IMR-90 (cell line): ENCODE results near the gene TDRD5. TPM values are rescaled to one million over a fixed set of nuclear protein-coding genes. Genes with fewer than 3 reads are reported as not detected.

Experiments
- ATAC-seq: fragments of 200-7000 bp; cut with Tn5 transposase; 2 replicates; pipeline ENCODE4 v1.9.1; 2020; ENCODE audit warnings: low read depth, mild to moderate bottlenecking, moderate library complexity
- BruUV-seq: library from RNA; stranded (reverse); fragments of 400-500 nt; replicated peaks from 2 replicates; lab custom pipeline; 2021; lab: Mats Ljungman, UMichigan
- CTCF ChIA-PET: fragments of 300-600 bp; formaldehyde crosslinking; extraction: SDS; loops from one replicate; lab custom pipeline; 2021; ENCODE audit warnings: antibody characterized with exemption; lab: Yijun Ruan, JAX
- POLR2A ChIA-PET: fragments of 300-600 bp; sonication (Branson Sonifier 250); formaldehyde crosslinking; loops from one replicate; lab custom pipeline; 2022; ENCODE audit warnings: antibody characterized with exemption; ENCODE audit not compliant: unreplicated experiment; lab: Charles Lee
- DNase-seq: peaks from one replicate; pipeline ENCODE4 v3.0.0; 2013
- H2AFZ ChIP-seq: replicated peaks from 2 replicates; pipeline ENCODE3; 2013; ENCODE audit warnings: low read length, mild to moderate bottlenecking; ENCODE audit not compliant: poor library complexity
- H2AK5ac ChIP-seq: 2 replicates; pipeline ENCODE4 v1.6.1; 2013; ENCODE audit warnings: low read depth, low read length, inconsistent platforms
- H2AK9ac ChIP-seq: replicated peaks from 2 replicates; pipeline ENCODE3; 2013; ENCODE audit warnings: mild to moderate bottlenecking, low read depth, low read length, moderate library complexity; ENCODE audit not compliant: poor library complexity
- H2BK120ac ChIP-seq: 2 replicates; pipeline ENCODE4 v1.6.1; 2013; ENCODE audit warnings: low read depth, low read length, inconsistent platforms
- H2BK15ac ChIP-seq: 3 replicates; pipeline ENCODE4 v1.6.1; 2013; ENCODE audit warnings: low read depth, low read length, inconsistent platforms
- H2BK20ac ChIP-seq: 2 replicates; pipeline ENCODE4 v1.6.1; 2013; ENCODE audit warnings: low read depth, mild to moderate bottlenecking, inconsistent platforms, low read length, moderate library complexity
- H2BK5ac ChIP-seq: 2 replicates; pipeline ENCODE4 v1.6.1; 2013; ENCODE audit warnings: mild to moderate bottlenecking, low read depth, low read length, inconsistent platforms; ENCODE audit not compliant: poor library complexity, severe bottlenecking
- H3K14ac ChIP-seq: replicated peaks from 2 replicates; pipeline ENCODE4 v1.6.1; 2013; ENCODE audit warnings: low read depth, low read length, inconsistent platforms
- H3K18ac ChIP-seq: 2 replicates; pipeline ENCODE4 v1.6.1; 2013; ENCODE audit warnings: low read depth, low read length, control low read depth
- H3K23ac ChIP-seq: 2 replicates; pipeline ENCODE4 v1.6.1; 2013; ENCODE audit warnings: low read depth, low read length, inconsistent platforms
- H3K27ac ChIP-seq: 2 replicates; pipeline ENCODE4 v1.5.1; 2013; ENCODE audit warnings: mild to moderate bottlenecking, control low read depth, low read length; ENCODE audit not compliant: insufficient read depth
- H3K27me3 ChIP-seq: 2 replicates; pipeline ENCODE4 v1.6.1; 2013; ENCODE audit warnings: low read length; ENCODE audit not compliant: control insufficient read depth, insufficient read depth
- H3K36me3 ChIP-seq: 2 replicates; pipeline ENCODE4 v1.6.1; 2013; ENCODE audit warnings: low read length, mixed read lengths; ENCODE audit not compliant: control insufficient read depth, insufficient read depth
- H3K4ac ChIP-seq: 2 replicates; pipeline ENCODE4 v1.6.1; 2013; ENCODE audit warnings: low read depth, low read length, inconsistent platforms
- H3K4me1 ChIP-seq: 2 replicates; pipeline ENCODE4 v1.6.1; 2013; ENCODE audit warnings: low read length, mixed read lengths; ENCODE audit not compliant: control insufficient read depth, insufficient read depth
- H3K4me2 ChIP-seq: 2 replicates; pipeline ENCODE4 v1.6.1; 2013; ENCODE audit warnings: low read depth, mild to moderate bottlenecking, control low read depth, low read length, moderate library complexity
- H3K4me3 ChIP-seq: 2 replicates; pipeline ENCODE4 v1.5.1; 2013; ENCODE audit warnings: low read depth, mild to moderate bottlenecking, control low read depth, low read length, moderate library complexity; ENCODE audit not compliant: insufficient read depth
- H3K56ac ChIP-seq: 2 replicates; pipeline ENCODE4 v1.6.1; 2013; ENCODE audit warnings: low read length, inconsistent platforms; ENCODE audit not compliant: insufficient read depth; ENCODE audit errors: extremely low read depth
- H3K79me1 ChIP-seq, 2 experiments: 2 replicates each; pipeline ENCODE4 v1.6.1; 2013; ENCODE audit warnings: low read length in 2 of 2, inconsistent platforms in 1 of 2, low read depth in 1 of 2
- H3K9ac ChIP-seq: 2 replicates; pipeline ENCODE4 v1.6.1; 2013; ENCODE audit warnings: low read depth, low read length, control low read depth
- H3K9me1 ChIP-seq: 2 replicates; pipeline ENCODE4 v1.6.1; 2013; ENCODE audit warnings: low read length, inconsistent platforms; ENCODE audit not compliant: insufficient read depth
- H3K9me3 ChIP-seq: 2 replicates; pipeline ENCODE4 v1.6.1; 2013; ENCODE audit warnings: low read length; ENCODE audit not compliant: control insufficient read depth, insufficient read depth
- H4K20me1 ChIP-seq: 2 replicates; pipeline ENCODE4 v1.6.1; 2013; ENCODE audit warnings: low read length, inconsistent platforms; ENCODE audit not compliant: insufficient read depth
- H4K5ac ChIP-seq: 2 replicates; pipeline ENCODE4 v1.6.1; 2013; ENCODE audit warnings: mild to moderate bottlenecking, low read depth, low read length, control low read depth
- H4K8ac ChIP-seq, 2 experiments: 2 replicates each; pipeline ENCODE4 v1.6.1; 2013; ENCODE audit warnings: low read depth in 2 of 2, low read length in 2 of 2, control low read depth in 1 of 2, inconsistent platforms in 1 of 2
- H4K91ac ChIP-seq: 2 replicates; pipeline ENCODE4 v1.6.1; 2013; ENCODE audit warnings: low read depth, low read length, inconsistent platforms; ENCODE audit not compliant: insufficient read depth
- BHLHE40 ChIP-seq: fragments of 150-350 bp; IDR thresholded peaks from 2 replicates; pipeline ENCODE4 v1.6.1; 2016; ENCODE audit warnings: mild to moderate bottlenecking, low read depth, low read length
- WGBS, 2 experiments: methylation state at CpG; one replicate each; pipeline versions ENCODE4 v1.1.5 to v1.1.7; 2013; ENCODE audit warnings: missing lambda C conversion rate in 2 of 2; ENCODE audit not compliant: insufficient read length in 1 of 2; ENCODE audit errors: extremely low coverage in 2 of 2; 5-methylcytosine and 5-hydroxymethylcytosine counted together
- dilution Hi-C: fragments of 300-500 bp; cut with HindIII; formaldehyde crosslinking; loops from one replicate; pipeline ENCODE4 v1.14.3; 2018; ENCODE audit warnings: low sequenced_read_pairs; ENCODE audit not compliant: unreplicated experiment
- in situ Hi-C: fragments of 300-500 bp; cut with MboI; formaldehyde crosslinking; loops from 3 replicates; pipeline ENCODE4 v1.14.3; 2019; ENCODE audit warnings: low sequenced_read_pairs, inconsistent platforms, mixed read lengths
- intact Hi-C: fragments of 100-400 bp; cut with micrococcal nuclease; formaldehyde crosslinking; loops from 2 replicates; pipeline ENCODE4 v1.10.0; 2022
- microRNA-seq, 2 experiments: library from miRNA; stranded (forward) in 1 of 2; unstranded in 1 of 2; fragments of 10-50 nt in 1 of 2; fragments of <30 nt in 1 of 2; gene quantifications in 1 of 2; microRNA quantifications in 1 of 2; one replicate each; pipeline versions ENCODE3 to v1.1.0; 2013 to 2020; ENCODE audit not compliant: insufficient read depth in 1 of 2, insufficient read length in 1 of 2, unreplicated experiment in 1 of 2
- polyA plus RNA-seq, 3 experiments: library from polyadenylated mRNA; depleted of rRNA; stranded (reverse); fragments of >200 nt; gene quantifications; 2 replicates each; pipeline ENCODE4 v1.2.3, GENCODE V29; 2012; ENCODE audit warnings: low replicate concordance in 1 of 3
- small RNA-seq, 5 experiments: library from RNA; depleted of rRNA; stranded (forward); fragments of <200 nt; gene quantifications; one replicate each; pipeline ENCODE3, GENCODE V24; 2012
- total RNA-seq: library from RNA; depleted of rRNA; stranded (reverse); fragments of >200 nt; gene quantifications from 2 replicates; pipeline ENCODE4 v1.2.3, GENCODE V29; 2012; rRNA removed

TDRD5 gene
- total and polyA plus RNA-seq, 2 of the 4 experiments (the other 2 are of a cell fraction) = not detected

DNA sequence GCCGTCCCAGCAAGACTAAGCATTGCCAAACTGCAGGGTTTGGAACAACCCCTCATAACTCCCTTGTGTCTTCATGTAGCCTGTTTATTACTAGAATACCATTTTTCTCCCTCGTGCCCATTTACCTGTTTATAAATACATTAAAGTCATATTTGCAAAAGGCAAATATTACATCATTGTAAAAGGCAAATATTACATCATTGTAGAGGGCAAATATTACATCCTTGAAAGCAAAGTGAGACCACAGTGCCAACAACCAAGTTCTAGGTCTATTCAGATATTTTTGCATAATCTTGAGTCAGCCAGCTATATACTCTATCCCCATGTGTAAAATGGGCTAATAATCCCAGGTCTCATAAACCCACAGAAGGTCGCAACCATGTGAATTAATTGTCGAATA, 140.0 kb downstream of the TDRD5 start:
- no peak overlapping the region for H2BK15ac ChIP-seq
- no peak overlapping the region for H4K91ac ChIP-seq
- no peak overlapping the region for H2BK120ac ChIP-seq
- no peak overlapping the region for H3K4ac ChIP-seq
- no peaks in the 10 kb centered on the region for H3K36me3 ChIP-seq
- intact Hi-C loops (no loop called here), in situ Hi-C loops (no loop called here), dilution Hi-C loops (no loop called here)
- H3K9me3 ChIP-seq = no peaks in the 10 kb centered on the region
- H3K4me2 ChIP-seq = no peak overlapping the region
- no peak for TF ChIP-seq BHLHE40
- no peak overlapping the region for H4K8ac ChIP-seq
- H3K9ac ChIP-seq = no peak overlapping the region
- no peak overlapping the region for H3K14ac ChIP-seq
- H3K9me1 ChIP-seq = no peaks in the 10 kb centered on the region
- no peak overlapping the region for H4K5ac ChIP-seq
- H3K27ac ChIP-seq = no peak overlapping the region
- POLR2A ChIA-PET = no interaction called here
- no peaks in the 10 kb centered on the region for H3K4me1 ChIP-seq
- H2BK20ac ChIP-seq = no peak overlapping the region
- no peak for ATAC-seq
- no peak overlapping the region for H3K56ac ChIP-seq
- no peak overlapping the region for H3K18ac ChIP-seq
- H2AFZ ChIP-seq = no peak overlapping the region
- H3K79me1 ChIP-seq = no peaks in the 10 kb centered on the region
- H3K23ac ChIP-seq = no peak overlapping the region
- H3K4me3 ChIP-seq = no peak overlapping the region
- H2AK9ac ChIP-seq = no peak overlapping the region
- H2BK5ac ChIP-seq = no peak overlapping the region
- no peak overlapping the region for H2AK5ac ChIP-seq
- CTCF ChIA-PET = interaction anchor here (1.5 kb wide), 1 partner anchor 83 kb away, joined by 5 read pairs; no protein-coding TSS in a partner anchor
- no peak for DNase-seq
- H4K20me1 ChIP-seq = no peaks in the 10 kb centered on the region
- 80% methylated on average over 1 of the region's 4 CpGs; no CpG with 5 or more reads in 1 of the 2 experiments for WGBS, 2 experiments
- no TSS peak for BruUV-seq
- H3K27me3 ChIP-seq = peaks cover 18% of the 10 kb centered on the region

Small RNAs within 50 kb of the gene (microRNA-seq; reads per million reads assigned to microRNA genes)
- gene RNU5F-2P (ENCODE audit: insufficient read depth, insufficient read length) = not detected

Small RNAs within 50 kb of the gene (small RNA-seq; reads per million reads assigned to genes)
- gene RNU5F-2P = 0 to 0.60 (median 0) reads per million in 5 experiments

Other genes with a start within 250 kb of the TDRD5 start
- gene AXDND1, start 225.9 kb upstream of the TDRD5 start, total RNA-seq = under 0.01 TPM in 1 of 2 replicates, not detected in the other
- not detected in 2 replicates for gene AXDND1, start 225.9 kb upstream of the TDRD5 start, polyA plus RNA-seq (2012; rRNA removed)
- not detected in 2 replicates for gene NPHS2, start 15.9 kb upstream of the TDRD5 start, total RNA-seq
- gene NPHS2, start 15.9 kb upstream of the TDRD5 start, polyA plus RNA-seq (2012; rRNA removed) = not detected in 2 replicates
- gene FAM163A, start 151.5 kb downstream of the TDRD5 start, total RNA-seq = not detected in 2 replicates
- gene FAM163A, start 151.5 kb downstream of the TDRD5 start, polyA plus RNA-seq (2012; rRNA removed) = not detected in 2 replicates